Measurements from ENCODE around the gene CELF2.

DNA sequence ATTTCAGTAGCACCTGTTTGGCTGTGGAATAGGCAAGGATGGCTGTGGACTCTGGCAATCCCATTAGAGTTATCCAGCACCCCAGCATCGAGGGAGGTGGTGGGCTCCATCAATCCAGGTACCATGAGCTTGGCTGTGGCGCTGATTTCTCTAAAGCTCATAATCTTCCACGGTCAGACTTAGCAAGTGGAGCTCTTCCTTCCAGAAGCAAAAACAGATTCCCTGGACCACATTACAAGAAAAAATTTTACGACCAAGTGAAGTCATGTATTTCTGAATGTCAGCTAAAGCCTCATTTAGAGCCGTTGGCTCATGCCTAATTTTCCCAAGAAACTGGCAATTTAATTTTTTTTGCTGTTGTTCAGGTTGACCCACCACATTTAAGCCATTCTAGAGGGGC lies 135.1 kb downstream of the CELF2 start:
- no peak for TF ChIP-seq POLR2A (IDR thresholded peaks at IDR 0.05)
- TF ChIP-seq, protein P1, sequence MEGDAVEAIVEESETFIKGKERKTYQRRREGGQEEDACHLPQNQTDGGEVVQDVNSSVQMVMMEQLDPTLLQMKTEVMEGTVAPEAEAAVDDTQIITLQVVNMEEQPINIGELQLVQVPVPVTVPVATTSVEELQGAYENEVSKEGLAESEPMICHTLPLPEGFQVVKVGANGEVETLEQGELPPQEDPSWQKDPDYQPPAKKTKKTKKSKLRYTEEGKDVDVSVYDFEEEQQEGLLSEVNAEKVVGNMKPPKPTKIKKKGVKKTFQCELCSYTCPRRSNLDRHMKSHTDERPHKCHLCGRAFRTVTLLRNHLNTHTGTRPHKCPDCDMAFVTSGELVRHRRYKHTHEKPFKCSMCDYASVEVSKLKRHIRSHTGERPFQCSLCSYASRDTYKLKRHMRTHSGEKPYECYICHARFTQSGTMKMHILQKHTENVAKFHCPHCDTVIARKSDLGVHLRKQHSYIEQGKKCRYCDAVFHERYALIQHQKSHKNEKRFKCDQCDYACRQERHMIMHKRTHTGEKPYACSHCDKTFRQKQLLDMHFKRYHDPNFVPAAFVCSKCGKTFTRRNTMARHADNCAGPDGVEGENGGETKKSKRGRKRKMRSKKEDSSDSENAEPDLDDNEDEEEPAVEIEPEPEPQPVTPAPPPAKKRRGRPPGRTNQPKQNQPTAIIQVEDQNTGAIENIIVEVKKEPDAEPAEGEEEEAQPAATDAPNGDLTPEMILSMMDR (IDR thresholded peaks at IDR 0.05 in 4 of 5, conservative IDR thresholded peaks at IDR 0.05 in 1 of 5), result no peak
